Measurements from ENCODE around the gene TUBGCP2. TPM values are rescaled to one million over a fixed set of nuclear protein-coding genes. Genes with fewer than 3 reads are reported as not detected.

The TUBGCP2 gene
- polyA plus RNA-seq, 3 donors = 25.9 to 78.6 (median 39.3) TPM

DNA sequence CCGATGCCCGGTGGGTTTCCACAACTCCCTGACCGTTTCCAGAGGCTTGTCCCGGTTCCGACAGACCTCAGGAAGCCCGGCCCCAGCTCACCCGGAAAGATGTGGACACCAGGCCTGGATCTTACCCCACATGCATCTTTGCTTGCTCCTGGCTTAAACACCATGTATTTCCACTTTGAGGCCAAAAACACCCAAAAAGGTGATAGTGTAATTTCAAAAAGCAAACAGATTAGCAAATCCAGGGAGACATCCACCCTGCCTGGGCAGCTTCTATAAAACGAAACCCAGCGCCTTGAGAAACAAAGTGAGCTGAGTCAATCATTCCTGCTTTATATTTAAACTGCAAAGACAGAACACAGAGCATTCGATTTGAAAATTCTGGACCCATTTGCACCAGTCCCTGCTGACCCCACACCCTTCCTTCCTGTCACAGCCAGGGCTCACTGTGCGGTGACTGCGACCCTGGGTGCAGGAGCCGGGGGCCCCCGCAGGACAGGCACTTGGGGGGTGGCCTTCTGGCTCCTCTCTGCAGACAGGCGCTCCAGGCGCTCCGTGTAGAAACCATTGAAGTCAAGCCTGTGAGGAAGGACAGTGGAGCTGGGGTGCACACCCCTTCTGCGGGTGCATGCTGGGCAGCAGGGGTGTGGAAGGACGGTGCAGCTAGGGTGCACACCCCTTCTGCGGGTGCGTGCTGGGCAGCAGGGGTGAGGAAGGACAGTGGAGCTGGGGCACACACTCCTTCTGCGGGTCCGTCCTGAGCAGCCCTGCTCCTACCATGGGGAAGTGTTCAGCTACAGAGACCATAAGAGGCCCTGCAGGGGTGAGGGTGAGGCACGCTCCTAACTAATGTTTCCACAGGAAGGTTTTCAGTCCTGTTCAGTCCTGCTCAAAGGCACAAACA lies 29.1 kb downstream of the TUBGCP2 start:
- peaks cover 19% of the 10 kb centered on the region for H4K20me1 ChIP-seq (ENCODE audit: insufficient read depth, low read length)
- Mint-ChIP-seq H3K9me3 (peaks cover 0 to 2% (median 0%) of the 10 kb centered on the region in 7 donors), H3K27ac (peak overlapping the region; percentile 99 to 100 (median 100)), H3K36me3 (peaks cover 42 to 47% of the 10 kb centered on the region in 2 donors), H3K4me3 (peak overlapping the region; percentile 68 to 91), H3K4me1 (peaks cover 56% of the 10 kb centered on the region), H3K27me3 (ENCODE audit: low read depth in 3 of 3) (peaks cover 0 to 14% (median 2%) of the 10 kb centered on the region in 3 donors)
- TF ChIP-seq, protein P1, sequence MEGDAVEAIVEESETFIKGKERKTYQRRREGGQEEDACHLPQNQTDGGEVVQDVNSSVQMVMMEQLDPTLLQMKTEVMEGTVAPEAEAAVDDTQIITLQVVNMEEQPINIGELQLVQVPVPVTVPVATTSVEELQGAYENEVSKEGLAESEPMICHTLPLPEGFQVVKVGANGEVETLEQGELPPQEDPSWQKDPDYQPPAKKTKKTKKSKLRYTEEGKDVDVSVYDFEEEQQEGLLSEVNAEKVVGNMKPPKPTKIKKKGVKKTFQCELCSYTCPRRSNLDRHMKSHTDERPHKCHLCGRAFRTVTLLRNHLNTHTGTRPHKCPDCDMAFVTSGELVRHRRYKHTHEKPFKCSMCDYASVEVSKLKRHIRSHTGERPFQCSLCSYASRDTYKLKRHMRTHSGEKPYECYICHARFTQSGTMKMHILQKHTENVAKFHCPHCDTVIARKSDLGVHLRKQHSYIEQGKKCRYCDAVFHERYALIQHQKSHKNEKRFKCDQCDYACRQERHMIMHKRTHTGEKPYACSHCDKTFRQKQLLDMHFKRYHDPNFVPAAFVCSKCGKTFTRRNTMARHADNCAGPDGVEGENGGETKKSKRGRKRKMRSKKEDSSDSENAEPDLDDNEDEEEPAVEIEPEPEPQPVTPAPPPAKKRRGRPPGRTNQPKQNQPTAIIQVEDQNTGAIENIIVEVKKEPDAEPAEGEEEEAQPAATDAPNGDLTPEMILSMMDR (IDR thresholded peaks at IDR 0.05) = no peak
- peaks cover 35 to 41% of the 10 kb centered on the region in 2 donors for H3K36me3 ChIP-seq (replicated peaks in 1 of 2; ENCODE audit: control insufficient read depth in 1 of 2, insufficient read depth in 2 of 2, low read length in 2 of 2)
- peak overlapping the region; percentile 96 to 99 for H3K27ac ChIP-seq (ENCODE audit: low read depth in 1 of 2, low read length in 2 of 2)
- H3K79me2 ChIP-seq (ENCODE audit: insufficient read depth, low read length) = peaks cover 26% of the 10 kb centered on the region
- no peak overlapping the region for H2AFZ ChIP-seq (ENCODE audit: insufficient read depth, low read depth, low read length, poor library complexity, severe bottlenecking)
- peak; percentile 59 to 74 (median 59) for DNase-seq
- 20% methylated on average over 22 of the region's 24 CpGs for WGBS (ENCODE audit: insufficient coverage)
- H3K9me3 ChIP-seq (replicated peaks in 1 of 2; ENCODE audit: control insufficient read depth in 1 of 2, insufficient read depth in 1 of 2, low read length in 2 of 2) = no peaks in the 10 kb centered on the region
- peaks cover 66 to 71% of the 10 kb centered on the region in 2 donors for H3K4me1 ChIP-seq (ENCODE audit: control insufficient read depth in 1 of 2, insufficient read depth in 2 of 2, low read length in 2 of 2)
- H3K4me2 ChIP-seq (replicated peaks; ENCODE audit: extremely low read depth, low read length, poor library complexity, severe bottlenecking) = peak overlapping the region; percentile 99
- peak overlapping the region; percentile 97 for H3K9ac ChIP-seq (ENCODE audit: insufficient read depth, low read length, poor library complexity, severe bottlenecking)
- intact Hi-C loops (cut with micrococcal nuclease) = loop anchor here (2.0 kb wide), 3 partner anchors 13 to 29 kb away; partner anchors contain the start of genes TUBGCP2 (in 1 of the 2) and ZNF511 (in 1 of the 2)
- H3K27me3 ChIP-seq (ENCODE audit: control insufficient read depth in 2 of 2, insufficient read depth in 2 of 2, low read length in 2 of 2) = no peaks in the 10 kb centered on the region
- peak overlapping the region in 2 of 3 experiments; percentile 21 to 94 for H3K4me3 ChIP-seq (replicated peaks in 1 of 3; ENCODE audit: low read depth in 2 of 3, low read length in 3 of 3)

DNA sequence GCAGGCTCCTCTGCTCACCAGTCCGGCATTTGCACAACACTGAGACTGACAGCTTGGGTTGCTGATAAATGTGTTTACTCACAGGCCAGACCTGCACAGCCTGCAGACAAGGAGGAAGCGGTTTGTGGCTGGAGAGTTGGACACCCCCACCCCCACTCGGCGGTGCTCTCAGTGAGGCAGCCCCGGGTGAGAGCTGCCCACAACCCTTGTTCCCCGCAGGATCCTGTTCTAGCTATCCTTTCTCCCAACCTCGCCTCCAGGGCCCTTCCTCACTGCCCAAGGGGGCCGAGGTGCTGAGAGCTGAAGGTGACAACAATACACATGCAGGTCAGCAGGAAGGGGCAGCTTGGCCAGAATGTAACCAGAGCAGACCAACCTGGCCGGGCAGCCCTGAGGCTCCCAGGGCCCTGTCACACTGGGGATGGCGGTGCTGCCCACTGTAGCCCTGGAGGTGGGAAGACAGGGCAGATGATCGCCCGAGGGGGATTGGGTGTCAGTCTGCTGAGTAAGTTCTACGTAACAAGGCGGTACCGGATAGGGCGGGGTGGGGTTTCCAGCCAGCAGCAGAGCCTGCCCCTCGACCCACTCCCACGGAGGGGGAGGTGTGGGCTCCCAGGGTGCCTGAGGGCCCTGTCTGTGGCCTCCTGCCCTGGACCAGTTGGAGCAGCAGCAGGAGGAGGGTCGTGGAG lies 30.0 kb downstream of the TUBGCP2 start:
- peak overlapping the region in 2 of 3 experiments; percentile 21 to 94 for H3K4me3 ChIP-seq (replicated peaks in 1 of 3; ENCODE audit: low read depth in 2 of 3, low read length in 3 of 3)
- TF ChIP-seq, protein P1 (IDR thresholded peaks at IDR 0.05) = no peak
- Mint-ChIP-seq H3K27me3 (ENCODE audit: low read depth in 3 of 3) (peaks cover 0 to 14% (median 2%) of the 10 kb centered on the region in 3 donors), H3K27ac (peak overlapping the region; percentile 99 to 100 (median 100)), H3K36me3 (peaks cover 34 to 39% of the 10 kb centered on the region in 2 donors), H3K4me1 (peaks cover 57% of the 10 kb centered on the region), H3K9me3 (peaks cover 0 to 2% (median 0%) of the 10 kb centered on the region in 7 donors), H3K4me3 (peak overlapping the region; percentile 83 to 91)
- H2AFZ ChIP-seq (ENCODE audit: insufficient read depth, low read depth, low read length, poor library complexity, severe bottlenecking) = no peak overlapping the region
- no peaks in the 10 kb centered on the region for H3K9me3 ChIP-seq (replicated peaks in 1 of 2; ENCODE audit: control insufficient read depth in 1 of 2, insufficient read depth in 1 of 2, low read length in 2 of 2)
- peaks cover 30 to 36% of the 10 kb centered on the region in 2 donors for H3K36me3 ChIP-seq (replicated peaks in 1 of 2; ENCODE audit: control insufficient read depth in 1 of 2, insufficient read depth in 2 of 2, low read length in 2 of 2)
- peak overlapping the region; percentile 97 for H3K9ac ChIP-seq (ENCODE audit: insufficient read depth, low read length, poor library complexity, severe bottlenecking)
- intact Hi-C loops (cut with micrococcal nuclease) = loop anchor here (2.0 kb wide), 3 partner anchors 14 to 30 kb away; partner anchors contain the start of genes TUBGCP2 (in 1 of the 2) and ZNF511 (in 1 of the 2)
- H3K4me2 ChIP-seq (replicated peaks; ENCODE audit: extremely low read depth, low read length, poor library complexity, severe bottlenecking) = peak overlapping the region; percentile 99
- H3K27ac ChIP-seq (ENCODE audit: low read depth in 1 of 2, low read length in 2 of 2) = peak overlapping the region; percentile 96 to 99
- H3K27me3 ChIP-seq (ENCODE audit: control insufficient read depth in 2 of 2, insufficient read depth in 2 of 2, low read length in 2 of 2) = no peaks in the 10 kb centered on the region
- peaks cover 32% of the 10 kb centered on the region for H3K79me2 ChIP-seq (ENCODE audit: insufficient read depth, low read length)
- WGBS (ENCODE audit: insufficient coverage) = 4% methylated on average over 5 of the region's 19 CpGs
- peaks cover 73 to 78% of the 10 kb centered on the region in 2 donors for H3K4me1 ChIP-seq (ENCODE audit: control insufficient read depth in 1 of 2, insufficient read depth in 2 of 2, low read length in 2 of 2)
- peaks cover 24% of the 10 kb centered on the region for H4K20me1 ChIP-seq (ENCODE audit: insufficient read depth, low read length)
- DNase-seq = peak; percentile 96 to 98 (median 97)

Measured in CD14-positive monocyte (primary cell).